DMS79 (cell line): ENCODE data around the gene DMD.

Source experiments
- DNase-seq: peaks from one replicate; lab custom pipeline; 2025; lab: John Stamatoyannopoulos, UW

Gene DMD

DNA sequence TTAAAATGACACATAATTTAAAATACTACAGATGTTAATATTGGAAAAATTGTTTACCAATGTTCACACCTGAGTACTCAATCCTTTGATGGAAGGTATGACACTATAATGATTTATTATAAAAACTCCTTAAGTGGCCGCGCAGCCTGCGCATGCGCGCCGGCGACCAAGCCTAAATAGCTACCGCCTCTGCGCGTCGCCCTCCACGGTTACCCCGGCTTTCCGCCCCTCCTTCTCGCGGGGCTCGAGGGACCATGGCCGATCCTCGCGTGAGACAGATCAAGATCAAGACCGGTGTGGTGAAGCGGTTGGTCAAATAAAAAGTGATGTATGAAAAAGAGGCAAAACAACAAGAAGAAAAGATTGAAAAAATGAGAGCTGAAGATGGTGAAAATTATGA is 170.2 kb downstream of the DMD start:
- DNase-seq = no peak

DNA sequence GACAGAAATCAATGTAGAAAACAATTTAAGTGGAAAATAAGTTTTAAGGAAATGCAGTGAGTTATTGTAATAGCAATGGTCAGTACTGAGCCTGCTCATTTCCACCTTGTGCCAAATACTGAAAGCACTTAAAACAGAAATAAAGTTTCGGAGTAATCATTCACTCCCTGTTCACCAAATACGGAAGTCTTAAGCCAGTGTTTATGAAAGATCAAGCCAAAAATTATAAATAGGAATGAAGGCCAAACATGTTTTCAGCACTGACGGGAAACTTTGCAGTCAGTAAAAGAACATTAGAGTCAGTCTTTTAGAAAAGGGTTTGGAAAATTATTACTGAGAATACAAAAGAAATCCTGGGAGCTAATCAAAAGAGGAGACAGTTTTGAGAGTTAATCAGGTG is 178.6 kb downstream of the DMD start:
- DNase-seq = no peak

GRCh38 chrX:33014949-33015348 is 196.4 kb downstream of the DMD start:
- DNase-seq = no peak

- no peak for DNase-seq
Observed at GRCh38 chrX:33014086-33014485, 197.3 kb downstream of the DMD start.

- no peak for DNase-seq
Observed at GRCh38 chrX:33001107-33001506, 210.2 kb downstream of the DMD start.

- DNase-seq = no peak
Observed at GRCh38 chrX:32998776-32999175, 212.6 kb downstream of the DMD start.

- DNase-seq = no peak
Observed at GRCh38 chrX:32995427-32995826, 215.9 kb downstream of the DMD start.

GRCh38 chrX:32987142-32987541 is 224.2 kb downstream of the DMD start:
- DNase-seq = no peak

DNA sequence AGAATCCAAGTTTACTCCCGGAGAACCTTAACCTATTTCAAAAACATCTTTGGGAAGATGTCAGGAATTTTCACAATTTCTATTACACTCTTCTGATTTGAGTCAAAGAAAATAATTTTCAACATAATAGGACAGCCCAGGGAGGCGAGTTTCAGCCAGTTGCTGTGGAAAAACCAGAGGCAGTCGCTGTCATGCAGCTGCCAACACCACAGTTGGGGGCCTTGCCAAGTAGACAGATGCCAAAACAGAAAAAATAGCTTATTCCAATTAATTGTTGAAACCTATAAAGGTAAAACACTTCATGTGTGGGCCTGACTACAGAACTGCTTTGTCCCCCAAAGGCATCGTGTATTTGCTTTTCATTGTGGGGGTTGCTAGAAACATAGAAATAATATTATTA is 225.8 kb downstream of the DMD start:
- no peak for DNase-seq

GRCh38 chrX:32966821-32967355 is 244.5 kb downstream of the DMD start:
- no peak for DNase-seq

DNA sequence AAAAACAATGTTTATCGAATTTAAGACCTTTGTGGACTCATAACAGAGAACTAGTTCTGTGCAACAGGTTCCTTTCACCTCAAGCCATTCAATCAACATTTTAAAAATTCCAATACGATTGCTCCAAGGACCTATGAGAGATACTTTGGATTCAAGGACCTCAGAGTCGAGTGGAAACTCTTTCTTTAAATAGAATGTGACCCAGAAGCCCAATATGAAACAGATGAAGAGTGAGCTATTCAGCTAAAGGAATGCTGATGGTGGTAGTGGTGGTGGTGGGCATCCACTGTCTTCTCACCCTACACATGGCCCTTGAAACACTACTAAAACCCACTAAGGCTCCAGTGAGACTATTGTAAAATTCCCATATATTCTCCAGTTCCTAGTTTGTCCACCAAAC is 257.2 kb downstream of the DMD start:
- no peak for DNase-seq

- DNase-seq = no peak
Observed at GRCh38 chrX:32948130-32948529, 263.2 kb downstream of the DMD start.

GRCh38 chrX:32937043-32937442 is 274.3 kb downstream of the DMD start:
- no peak for DNase-seq

DNA sequence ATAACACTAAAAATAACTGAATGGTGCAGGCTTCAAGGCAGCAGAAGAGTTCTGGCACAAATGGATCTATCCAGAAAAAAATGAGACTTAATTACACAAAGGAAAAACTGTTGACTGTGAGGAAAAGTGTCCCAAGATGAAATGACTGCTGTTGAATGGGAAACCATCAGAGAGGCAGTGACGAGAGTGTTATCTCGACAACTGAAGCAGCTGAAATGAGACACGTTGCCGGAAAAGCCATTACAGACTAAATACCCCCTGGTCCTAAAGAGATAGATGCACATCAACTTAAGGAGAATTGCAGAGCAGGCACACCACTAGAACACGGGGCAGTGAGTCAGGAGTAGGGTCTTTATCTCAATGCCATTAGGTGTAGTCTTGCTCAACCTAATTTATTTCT is 277.8 kb downstream of the DMD start:
- DNase-seq = no peak

- DNase-seq = no peak
Observed at GRCh38 chrX:32929040-32929439, 282.3 kb downstream of the DMD start.

GRCh38 chrX:32896088-32896487 is 315.3 kb downstream of the DMD start:
- DNase-seq = no peak

- DNase-seq = no peak
Observed at GRCh38 chrX:32894679-32895078, 316.7 kb downstream of the DMD start.

GRCh38 chrX:32893751-32894150 is 317.6 kb downstream of the DMD start:
- DNase-seq = no peak

GRCh38 chrX:32877592-32877991 is 333.8 kb downstream of the DMD start:
- DNase-seq = no peak

GRCh38 chrX:32874839-32875238 is 336.5 kb downstream of the DMD start:
- DNase-seq = no peak

GRCh38 chrX:32873786-32874185 is 337.6 kb downstream of the DMD start:
- DNase-seq = no peak

DNA sequence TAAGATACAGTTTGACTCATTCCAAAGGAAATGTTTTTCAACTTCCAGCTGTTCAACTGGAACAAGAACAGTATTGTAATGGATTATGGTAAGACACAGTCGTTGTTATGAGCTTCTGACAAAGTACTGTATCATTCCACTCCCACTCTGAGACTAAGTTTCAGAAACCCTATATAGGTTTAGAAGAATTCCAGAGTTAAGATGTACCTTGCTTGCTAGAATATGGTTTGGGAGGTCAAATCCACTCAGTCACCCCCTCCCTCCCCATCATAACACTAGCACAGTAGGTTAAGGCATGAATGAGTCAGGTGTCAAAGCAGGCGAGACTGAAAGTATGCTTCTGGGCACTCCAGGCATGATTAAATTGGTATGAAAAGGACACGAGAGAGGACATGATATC is 339.7 kb downstream of the DMD start:
- no peak for DNase-seq

DNA sequence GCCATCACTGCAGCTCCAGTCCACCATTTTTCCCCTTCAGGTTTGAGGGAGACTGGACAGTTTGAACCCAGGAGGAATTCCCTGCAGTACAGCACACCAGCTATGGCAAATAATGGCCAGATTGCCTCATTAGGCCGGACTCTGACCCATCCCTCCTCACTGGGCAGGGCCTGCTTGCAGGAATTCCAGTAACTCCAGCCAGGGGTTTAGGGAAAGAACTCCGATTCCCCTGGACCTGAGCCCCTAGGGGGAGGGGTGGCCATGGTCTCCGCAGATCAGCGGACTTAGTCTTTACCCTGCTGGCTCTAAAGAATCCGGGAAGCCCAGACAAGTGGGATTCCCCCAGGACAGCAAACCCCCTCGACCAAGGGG is 342.8 kb downstream of the DMD start:
- no peak for DNase-seq

GRCh38 chrX:32867781-32868523 is 343.4 kb downstream of the DMD start:
- DNase-seq = no peak
